GM10266 (cell line): ENCODE measurements around the gene DNAJC19.

Experiments
- DNase-seq: peaks from one replicate; pipeline ENCODE4 v3.0.0; 2012; ENCODE audit errors: extremely low spot score
- CTCF ChIP-seq: IDR thresholded peaks from 2 replicates; pipeline ENCODE4 v1.5.1; 2012; ENCODE audit warnings: mild to moderate bottlenecking, low read depth; ENCODE audit not compliant: control insufficient read depth, insufficient read depth; ENCODE audit errors: missing control alignments

DNAJC19 gene

GRCh38 chr3:180961087-180961486 lies 28.4 kb downstream of the DNAJC19 start:
- DNase-seq = no peak
- no peak for TF ChIP-seq CTCF

- DNase-seq = no peak
- no peak for TF ChIP-seq CTCF
Measured at GRCh38 chr3:180959691-180960090, 29.8 kb downstream of the DNAJC19 start.

- DNase-seq = peak; percentile 29
Measured at GRCh38 chr3:180947761-180948390, 41.7 kb downstream of the DNAJC19 start.

GRCh38 chr3:180940826-180941225 lies 48.7 kb downstream of the DNAJC19 start:
- no peak for DNase-seq
- no peak for TF ChIP-seq CTCF

More at GRCh38 chr3:180947761-180948390, 41.7 kb downstream of the DNAJC19 start:
- no peak for TF ChIP-seq CTCF

GRCh38 chr3:180934638-180935037 lies 54.9 kb downstream of the DNAJC19 start:
- no peak for DNase-seq
- TF ChIP-seq CTCF = no peak
